ENCODE measurements around the gene ZSWIM4.

ZSWIM4 gene

GRCh38 chr19:13833330-13834243 lies 38.3 kb downstream of the ZSWIM4 start:
- peak overlapping the region; percentile 57 to 90 for H3K27ac Mint-ChIP-seq
- peak; percentile 87 for ATAC-seq
- H3K4me1 Mint-ChIP-seq = peaks cover 71% of the 10 kb centered on the region
- no peaks in the 10 kb centered on the region for H3K27me3 Mint-ChIP-seq
- H3K9me3 Mint-ChIP-seq = no peaks in the 10 kb centered on the region
- DNase-seq = peak; percentile 90 to 93
- peak overlapping the region; percentile 75 to 93 for H3K4me3 Mint-ChIP-seq

- peaks cover 77% of the 10 kb centered on the region for H3K4me1 Mint-ChIP-seq
- H3K4me3 Mint-ChIP-seq = peak overlapping the region; percentile 72 to 93
- DNase-seq (no peak), ATAC-seq (no peak)
- H3K27ac Mint-ChIP-seq = peak overlapping the region; percentile 69 to 83
- no peaks in the 10 kb centered on the region for H3K9me3 Mint-ChIP-seq
- H3K27me3 Mint-ChIP-seq = no peaks in the 10 kb centered on the region
These were observed 39.2 kb downstream of the ZSWIM4 start for GRCh38 chr19:13834244-13835069.

DNA sequence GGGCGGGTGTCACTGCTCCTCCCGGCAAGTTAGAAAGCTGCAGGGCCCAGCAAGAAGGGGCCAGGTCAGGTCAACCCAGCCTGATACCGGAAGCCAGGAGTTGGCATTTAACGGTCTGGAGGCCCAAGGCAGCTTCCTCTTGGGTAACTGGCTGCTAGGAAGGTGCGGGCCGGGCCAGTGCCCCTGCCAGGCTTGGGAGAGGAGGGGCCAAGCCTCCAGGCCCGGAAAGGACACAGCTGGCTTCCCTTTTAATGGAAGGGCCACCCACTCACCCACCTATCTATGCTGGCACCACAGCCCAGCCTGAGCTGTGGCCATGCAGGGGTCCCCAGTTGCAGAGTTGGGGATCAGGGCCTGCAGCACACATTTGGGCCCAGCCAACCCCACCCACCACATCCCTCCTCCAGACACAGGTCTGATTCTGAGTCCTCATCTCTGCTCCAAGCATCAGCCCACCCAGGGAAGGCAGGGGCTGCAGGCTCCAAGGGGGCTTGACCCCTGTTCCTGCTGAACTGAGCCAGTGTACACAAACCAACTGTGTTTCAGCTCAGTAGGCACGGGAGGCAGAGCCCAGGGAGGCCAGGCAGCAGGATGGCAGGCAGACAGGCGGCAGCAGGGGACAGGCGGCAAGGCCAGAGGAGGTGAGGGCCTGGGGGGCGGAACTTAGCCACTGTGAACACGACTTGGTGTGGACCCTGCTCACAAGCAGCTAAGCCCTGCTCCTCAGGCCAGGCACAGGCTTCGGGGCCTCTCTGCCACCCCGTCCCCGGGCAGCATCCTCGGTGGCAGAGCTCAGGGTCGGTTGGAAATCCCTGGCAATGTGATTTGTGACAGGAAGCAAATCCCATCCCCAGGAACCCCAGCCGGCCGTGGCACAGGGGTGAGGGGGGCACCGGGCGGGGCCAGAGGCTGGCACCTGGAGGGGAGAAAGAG lies 40.8 kb downstream of the ZSWIM4 start:
- Mint-ChIP-seq H3K27me3 (no peaks in the 10 kb centered on the region), H3K4me3 (peak overlapping the region; percentile 85 to 95), H3K27ac (peak overlapping the region; percentile 12 to 92), H3K9me3 (no peaks in the 10 kb centered on the region), H3K4me1 (peaks cover 85% of the 10 kb centered on the region)
- no peak for ATAC-seq
- DNase-seq = no peak

DNA sequence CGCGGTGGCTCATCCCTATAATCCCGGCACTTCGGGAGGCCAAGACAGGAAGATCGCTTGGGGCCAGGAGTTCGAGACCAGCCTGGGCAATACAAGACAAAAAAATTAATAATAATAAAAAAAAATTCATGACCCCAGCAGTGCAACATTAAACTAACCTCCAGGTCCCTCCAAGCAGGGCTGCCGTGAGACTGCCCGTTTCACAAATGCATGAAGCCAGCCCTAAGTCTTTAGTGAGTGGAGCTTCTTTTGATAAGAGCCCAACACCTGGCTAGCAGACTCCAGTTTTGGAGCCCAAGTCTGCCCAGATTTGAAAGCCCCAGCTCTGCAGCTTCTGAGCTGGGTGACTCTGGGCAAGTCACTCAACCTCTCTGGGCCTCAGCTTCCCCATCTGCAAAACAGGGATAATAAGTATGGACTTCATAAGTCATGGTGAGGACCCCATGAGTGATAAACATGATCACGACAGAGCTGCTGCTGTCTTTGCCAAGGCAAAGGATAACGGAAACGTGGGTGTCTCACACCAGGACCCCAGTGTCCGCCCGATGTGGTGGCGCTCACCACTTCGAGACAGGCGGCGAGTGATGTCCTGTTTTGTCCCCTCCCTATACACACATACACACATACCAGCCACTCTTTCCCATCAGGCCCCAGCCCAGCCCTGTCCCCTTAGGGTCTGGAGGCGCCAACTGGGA lies 43.3 kb downstream of the ZSWIM4 start:
- Mint-ChIP-seq H3K4me3 (peak overlapping the region; percentile 95 to 97), H3K27me3 (no peaks in the 10 kb centered on the region), H3K27ac (peak overlapping the region; percentile 98 to 99), H3K9me3 (no peaks in the 10 kb centered on the region), H3K4me1 (peaks cover 77% of the 10 kb centered on the region)
- ATAC-seq (no peak), DNase-seq (no peak)

GRCh38 chr19:13839130-13839937 lies 44.1 kb downstream of the ZSWIM4 start:
- H3K4me3 Mint-ChIP-seq = peak overlapping the region; percentile 95 to 97
- ATAC-seq = peak; percentile 75
- peaks cover 77% of the 10 kb centered on the region for H3K4me1 Mint-ChIP-seq
- H3K27me3 Mint-ChIP-seq = no peaks in the 10 kb centered on the region
- DNase-seq = peak; percentile 84 to 93
- peak overlapping the region; percentile 98 to 99 for H3K27ac Mint-ChIP-seq
- H3K9me3 Mint-ChIP-seq = no peaks in the 10 kb centered on the region

DNA sequence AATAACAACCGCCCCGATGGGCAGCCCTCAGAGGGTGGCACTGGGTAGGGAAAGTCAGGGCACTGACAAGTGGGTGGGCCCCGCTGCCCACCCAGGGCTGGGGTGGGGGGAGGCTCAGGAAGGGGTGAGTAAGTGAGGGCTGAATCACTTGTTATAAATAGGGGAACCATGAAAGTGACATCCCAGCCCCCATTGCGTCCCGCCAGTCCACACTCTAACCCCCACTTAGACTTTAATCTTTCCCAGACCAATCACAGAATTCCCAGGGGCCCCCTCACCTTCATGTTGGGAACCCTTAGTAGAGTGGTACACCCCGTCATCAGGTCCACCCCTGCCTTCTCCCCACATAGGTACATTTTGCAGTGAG lies 44.7 kb downstream of the ZSWIM4 start:
- Mint-ChIP-seq H3K27me3 (no peaks in the 10 kb centered on the region), H3K4me3 (peak overlapping the region; percentile 95 to 97), H3K9me3 (no peaks in the 10 kb centered on the region), H3K4me1 (peaks cover 77% of the 10 kb centered on the region), H3K27ac (peak overlapping the region; percentile 94 to 99)
- DNase-seq (no peak), ATAC-seq (peak; percentile 29)

DNA sequence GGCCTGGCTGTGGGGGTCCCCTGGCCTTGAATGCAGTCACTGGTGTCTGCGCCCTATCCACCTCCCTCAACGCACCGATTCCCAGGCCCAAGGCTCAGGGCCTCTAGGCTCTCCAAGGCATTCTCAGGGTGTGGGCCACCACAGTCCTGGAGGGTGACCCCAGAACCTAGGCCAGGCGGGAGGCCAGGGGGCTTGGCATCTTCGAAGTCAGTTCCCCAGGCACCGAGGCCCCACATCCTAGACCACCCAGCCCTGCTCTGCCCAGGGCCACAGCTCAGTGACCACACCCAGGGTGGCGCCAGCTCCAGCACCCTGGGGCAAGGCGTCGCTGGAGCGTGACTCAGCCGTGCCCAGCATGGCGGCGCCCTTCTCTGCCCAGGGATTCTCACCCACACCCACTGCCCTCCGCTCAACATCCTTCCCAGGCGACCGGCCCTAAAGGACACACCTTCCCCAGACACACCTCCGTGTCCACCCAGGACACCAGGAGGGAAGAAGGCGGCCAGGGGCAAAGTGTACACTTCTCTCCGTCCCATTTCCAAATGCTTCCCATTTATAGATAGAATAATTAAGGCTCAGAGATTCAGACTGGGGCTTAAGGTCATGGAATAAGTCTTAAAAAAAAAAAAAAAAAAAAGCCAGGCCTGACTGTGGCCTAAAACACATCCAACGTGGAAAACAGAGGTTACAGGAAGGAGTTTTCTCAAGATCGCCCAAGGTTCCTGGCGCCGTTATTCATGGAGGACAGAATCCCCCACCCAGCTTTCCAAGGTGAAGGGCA lies 45.3 kb downstream of the ZSWIM4 start:
- Mint-ChIP-seq H3K4me3 (peak overlapping the region; percentile 95 to 97), H3K27ac (peak overlapping the region; percentile 94 to 99), H3K9me3 (no peaks in the 10 kb centered on the region), H3K4me1 (peaks cover 80% of the 10 kb centered on the region), H3K27me3 (no peaks in the 10 kb centered on the region)
- DNase-seq (no peak), ATAC-seq (no peak)

DNA sequence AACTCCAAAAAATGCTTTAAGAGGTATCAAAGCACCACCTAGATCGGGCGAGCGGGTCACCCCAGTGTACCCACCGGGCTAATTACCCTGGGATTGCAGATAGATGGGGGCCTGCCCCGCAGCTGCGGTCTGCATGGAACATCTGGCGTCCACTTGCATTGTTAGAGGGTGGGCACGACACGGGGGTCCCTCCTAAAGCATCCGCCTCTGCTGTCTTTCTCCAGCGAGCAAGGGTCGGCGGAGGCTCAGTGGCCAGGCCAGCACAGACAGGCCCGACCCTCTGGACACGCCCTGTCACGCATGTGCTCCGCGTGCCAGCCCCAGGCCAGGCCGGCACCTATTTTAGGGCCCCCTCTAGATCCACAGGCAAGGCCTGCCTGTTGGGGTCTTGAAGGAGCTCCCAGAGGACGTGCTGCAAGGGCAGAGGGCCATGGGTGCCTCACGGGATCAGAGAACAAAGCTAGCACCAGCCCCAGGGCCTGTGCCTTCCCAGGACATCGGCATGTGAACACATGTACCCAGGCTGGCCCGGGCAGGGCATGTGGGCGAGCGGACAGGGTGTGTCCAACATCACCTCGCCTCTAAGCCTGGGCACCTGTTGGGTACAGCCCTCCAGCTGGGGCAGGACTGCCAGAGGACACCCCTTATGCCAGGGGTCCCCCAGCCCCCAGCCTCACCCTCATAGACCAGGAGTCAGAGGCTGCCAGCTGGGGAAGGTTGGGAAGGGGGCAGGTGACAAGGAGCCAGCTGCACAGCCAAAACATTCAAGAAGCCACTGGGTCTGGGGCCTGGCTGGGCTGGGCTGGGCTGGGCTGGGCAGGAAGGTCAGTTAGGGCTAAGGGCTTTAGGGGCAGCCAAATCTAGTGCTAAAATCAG lies 46.1 kb downstream of the ZSWIM4 start:
- no peak for ATAC-seq
- Mint-ChIP-seq H3K4me3 (peak overlapping the region; percentile 95 to 97), H3K27ac (peak overlapping the region; percentile 95 to 99), H3K4me1 (peaks cover 80% of the 10 kb centered on the region), H3K27me3 (no peaks in the 10 kb centered on the region), H3K9me3 (no peaks in the 10 kb centered on the region)
- DNase-seq = peak in 1 of 2 donors; percentile 53

DNA sequence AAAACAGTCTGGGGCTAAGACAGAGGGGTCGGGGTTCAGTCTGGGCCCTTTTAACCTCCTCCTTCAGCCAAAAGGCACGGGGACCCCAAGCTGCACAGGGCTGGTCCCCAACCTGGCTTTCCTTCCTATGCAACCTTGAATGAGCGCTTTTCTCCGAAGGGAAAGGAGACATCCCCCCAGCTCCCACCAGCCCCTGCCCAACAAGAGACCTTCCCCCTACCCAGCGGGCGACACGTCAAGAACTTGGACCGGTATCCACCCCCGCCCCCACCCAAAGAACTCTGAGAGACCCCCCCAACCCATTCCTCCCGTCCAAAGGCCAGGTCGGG lies 46.7 kb downstream of the ZSWIM4 start:
- Mint-ChIP-seq H3K27ac (peak overlapping the region; percentile 95 to 99), H3K9me3 (no peaks in the 10 kb centered on the region), H3K4me3 (peak overlapping the region; percentile 95 to 97), H3K4me1 (peaks cover 80% of the 10 kb centered on the region), H3K27me3 (no peaks in the 10 kb centered on the region)
- DNase-seq (no peak), ATAC-seq (no peak)

- Mint-ChIP-seq H3K4me1 (peaks cover 77% of the 10 kb centered on the region), H3K27ac (peak overlapping the region; percentile 95 to 99), H3K4me3 (peak overlapping the region; percentile 95 to 97), H3K27me3 (no peaks in the 10 kb centered on the region), H3K9me3 (no peaks in the 10 kb centered on the region)
- DNase-seq (peak in 1 of 2 donors; percentile 65), ATAC-seq (no peak)
These were observed 47.3 kb downstream of the ZSWIM4 start for GRCh38 chr19:13842291-13843103.

DNA sequence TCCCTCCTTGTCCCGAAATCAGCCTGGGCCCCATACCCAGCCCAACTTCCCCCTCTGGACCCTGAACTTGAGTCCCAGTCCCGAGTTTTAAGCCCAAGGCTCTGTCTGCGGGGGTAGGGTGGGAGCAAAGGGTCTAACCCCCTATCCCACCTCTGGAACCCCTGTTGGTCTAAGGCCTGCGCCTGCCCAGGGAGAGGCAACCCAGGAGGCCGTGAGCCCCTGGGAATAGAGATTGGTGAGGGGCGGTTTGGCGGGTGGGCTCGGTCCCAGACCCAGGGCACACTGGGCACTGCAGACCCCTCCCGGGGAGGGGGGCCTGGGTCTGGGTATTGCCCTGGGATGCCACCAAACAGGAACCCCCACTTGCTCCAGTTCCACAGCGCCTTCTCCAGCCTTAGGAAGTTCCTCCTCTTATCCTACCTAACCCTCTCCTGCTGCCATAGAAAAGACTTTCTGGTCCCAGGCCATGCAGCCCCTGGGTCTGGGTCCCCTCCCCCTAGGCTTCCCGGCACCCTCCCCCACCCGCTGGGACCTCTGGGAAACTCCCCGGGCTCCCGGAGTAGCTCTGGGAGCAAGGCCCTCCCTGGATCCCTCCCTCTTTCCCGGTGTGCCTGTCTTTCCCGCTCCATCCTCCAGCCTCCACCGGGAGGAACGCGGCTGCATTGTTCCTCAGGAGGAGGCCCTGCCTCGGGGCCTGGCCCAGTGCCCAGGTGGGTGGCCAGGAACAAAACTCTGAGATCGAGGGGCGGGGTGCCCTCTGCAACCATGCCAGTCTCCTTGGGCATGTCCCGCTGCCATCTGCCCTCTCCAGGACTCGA lies 48.1 kb downstream of the ZSWIM4 start:
- DNase-seq (no peak), ATAC-seq (no peak)
- H3K9me3 Mint-ChIP-seq = no peaks in the 10 kb centered on the region
- peak overlapping the region; percentile 95 to 97 for H3K4me3 Mint-ChIP-seq
- peak overlapping the region; percentile 90 to 98 for H3K27ac Mint-ChIP-seq
- peaks cover 68% of the 10 kb centered on the region for H3K4me1 Mint-ChIP-seq
- H3K27me3 Mint-ChIP-seq = no peaks in the 10 kb centered on the region
